GM21381 (cell line): ENCODE data around the gene ISL2.

Experiments
- ATAC-seq: cut with Tn5 transposase; IDR thresholded peaks from one replicate; pipeline ENCODE4 v1.9.1; 2021; ENCODE audit warnings: mild to moderate bottlenecking, moderate library complexity; ENCODE audit not compliant: unreplicated experiment

Gene ISL2

DNA sequence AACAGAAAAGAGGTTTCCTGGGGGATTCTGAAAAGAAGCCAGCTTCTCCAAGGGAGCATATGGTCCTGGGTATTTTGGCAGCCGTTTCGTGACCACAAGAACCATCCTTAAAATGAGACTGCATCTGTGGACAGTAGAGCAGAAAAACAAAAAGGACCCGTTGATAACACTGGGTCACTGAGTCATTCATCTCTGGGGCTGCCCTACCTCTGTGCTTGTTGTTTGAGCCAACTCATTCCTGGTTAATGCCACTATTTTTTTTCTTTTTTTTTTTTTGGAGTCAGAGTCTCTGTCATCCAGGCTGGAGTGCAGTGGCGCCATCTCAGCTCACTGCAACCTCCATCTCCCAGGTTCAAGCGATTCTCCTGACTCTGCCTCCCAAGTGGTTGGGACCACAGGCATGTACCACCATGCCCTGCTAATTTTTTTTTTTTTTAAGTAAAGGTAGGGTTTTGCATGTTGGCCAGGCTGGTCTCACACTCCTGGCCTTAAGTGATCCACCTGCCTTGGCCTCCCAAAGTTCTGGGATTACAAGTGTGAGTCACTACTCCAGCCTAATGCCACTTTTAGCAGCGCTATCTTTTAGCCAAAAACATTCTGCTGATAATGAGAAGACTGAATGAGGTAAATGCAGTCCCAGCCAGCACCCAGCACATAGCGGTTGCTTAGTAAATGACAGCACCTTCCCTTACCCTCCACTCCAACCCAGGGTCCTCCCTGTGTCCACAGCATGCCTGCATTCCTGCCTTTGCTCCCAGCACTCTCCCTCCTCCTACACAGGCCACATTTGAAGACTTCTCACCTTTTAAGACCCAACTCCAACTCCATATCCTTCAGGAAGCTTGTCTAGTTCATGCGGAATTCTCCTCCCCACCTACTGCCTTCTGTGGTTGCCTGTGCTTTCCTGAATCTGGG is 9.1 kb upstream of the ISL2 start:
- no peak for ATAC-seq

DNA sequence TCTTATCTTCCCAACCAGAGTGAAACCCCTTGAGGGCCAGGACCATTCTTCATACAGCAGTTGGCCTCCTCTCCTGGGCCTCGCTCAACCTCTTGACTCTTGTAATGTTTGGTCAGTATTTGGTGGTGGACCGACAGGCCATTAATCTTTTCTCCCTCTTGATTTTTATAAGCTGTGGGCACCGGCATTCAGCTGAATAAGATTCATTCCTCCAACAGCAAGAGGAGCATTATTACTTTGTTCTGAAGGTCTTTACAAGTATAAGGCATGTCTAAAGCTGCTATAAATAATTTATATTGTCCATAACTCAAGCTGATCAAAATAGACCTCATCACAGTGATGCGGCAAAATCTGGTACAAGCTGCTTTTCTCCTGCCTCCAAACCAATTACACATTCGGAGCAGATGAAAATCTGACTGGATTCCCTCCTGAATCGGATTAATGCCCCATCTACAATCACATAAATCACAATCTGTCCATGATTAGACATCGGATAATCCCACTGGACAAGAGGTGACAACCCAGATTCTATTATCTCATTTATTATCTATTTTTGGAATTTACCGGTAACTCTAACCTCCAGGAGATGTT is 8.4 kb upstream of the ISL2 start:
- ATAC-seq = no peak

DNA sequence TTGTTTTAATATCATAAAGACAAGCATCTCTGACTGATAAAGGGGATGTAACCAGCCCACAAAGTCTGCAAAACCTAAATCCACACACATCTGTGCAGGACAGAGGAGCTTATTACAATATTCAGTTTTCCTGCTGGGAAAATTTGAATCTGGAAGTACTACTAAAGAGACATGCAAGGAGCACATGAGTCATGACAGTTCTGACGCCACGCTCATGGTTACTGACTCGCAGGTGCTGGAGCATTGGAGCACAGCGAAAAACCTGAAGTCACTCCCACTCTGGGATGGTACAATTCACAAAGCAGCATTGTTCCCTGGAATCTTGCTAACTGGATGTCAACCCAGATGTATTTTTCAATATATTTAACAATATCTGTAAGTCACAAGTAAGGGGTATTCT is 7.6 kb upstream of the ISL2 start:
- ATAC-seq = no peak

DNA sequence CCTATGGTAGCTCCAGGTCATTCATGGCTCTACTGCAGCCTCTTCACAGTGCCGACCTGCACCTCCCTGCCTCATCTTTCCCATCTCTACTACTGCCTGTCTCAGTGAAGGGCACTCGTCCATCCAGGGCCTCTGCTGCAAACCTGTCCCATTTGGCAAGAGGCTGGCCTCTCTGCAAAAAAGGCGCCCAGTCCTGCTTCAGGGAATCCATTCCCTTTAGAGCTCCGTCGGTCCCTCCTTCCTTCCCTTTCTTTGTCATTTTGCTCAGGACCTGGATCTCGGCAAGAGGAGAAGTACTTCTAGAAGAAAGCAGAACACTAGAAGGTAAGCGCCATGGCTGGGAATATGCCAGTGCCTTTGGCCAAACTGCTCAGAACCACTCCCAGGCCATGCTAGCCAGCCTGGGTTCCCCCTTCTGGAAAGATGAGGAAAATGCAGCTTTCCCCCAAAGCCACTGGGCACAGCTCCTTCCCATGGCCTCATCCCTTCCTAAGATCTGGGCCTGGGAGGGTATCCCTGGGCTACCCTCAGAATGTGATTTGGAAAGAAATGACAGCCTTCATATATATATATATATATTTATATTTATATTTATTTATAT is 6.4 kb upstream of the ISL2 start:
- ATAC-seq = no peak

DNA sequence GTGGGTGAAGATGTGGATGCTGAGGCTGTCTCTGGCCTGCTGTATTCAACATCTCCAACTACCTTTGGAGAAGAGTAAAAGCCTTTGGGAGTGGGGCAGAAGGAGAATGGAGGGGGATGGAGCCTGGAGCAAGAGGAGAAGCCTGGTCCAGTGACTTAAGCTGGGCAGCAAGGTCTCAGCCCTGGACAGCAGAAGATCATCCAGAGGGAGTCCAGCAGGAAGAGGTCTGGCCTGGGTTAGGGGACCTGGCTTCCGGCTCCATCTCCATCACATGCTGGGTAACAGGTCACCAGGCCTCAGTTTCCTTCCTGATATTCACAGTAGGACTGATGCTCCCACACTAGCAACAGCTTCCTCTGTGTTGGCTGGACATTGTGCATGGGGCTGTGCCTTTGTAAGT is 3.8 kb upstream of the ISL2 start:
- no peak for ATAC-seq

DNA sequence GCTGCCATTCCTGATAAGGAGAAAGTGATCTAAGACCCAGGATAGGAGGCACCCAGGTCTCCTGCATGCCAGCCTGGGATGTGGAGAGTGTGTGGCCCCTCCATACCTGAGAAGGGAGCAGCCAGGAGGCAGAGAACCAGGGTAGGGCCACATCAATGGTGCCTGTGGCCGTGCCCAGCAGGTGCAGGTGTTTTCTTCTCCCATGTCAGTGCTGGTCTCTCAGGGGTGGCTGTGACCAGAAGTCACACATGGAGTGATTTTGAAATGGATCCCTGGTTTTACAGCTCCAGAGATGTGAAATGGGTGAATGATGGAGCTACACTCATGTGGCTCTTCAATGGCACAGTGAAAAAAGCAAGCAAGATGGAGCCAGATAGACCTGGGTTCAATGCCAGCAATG is 3.3 kb upstream of the ISL2 start:
- ATAC-seq = no peak

DNA sequence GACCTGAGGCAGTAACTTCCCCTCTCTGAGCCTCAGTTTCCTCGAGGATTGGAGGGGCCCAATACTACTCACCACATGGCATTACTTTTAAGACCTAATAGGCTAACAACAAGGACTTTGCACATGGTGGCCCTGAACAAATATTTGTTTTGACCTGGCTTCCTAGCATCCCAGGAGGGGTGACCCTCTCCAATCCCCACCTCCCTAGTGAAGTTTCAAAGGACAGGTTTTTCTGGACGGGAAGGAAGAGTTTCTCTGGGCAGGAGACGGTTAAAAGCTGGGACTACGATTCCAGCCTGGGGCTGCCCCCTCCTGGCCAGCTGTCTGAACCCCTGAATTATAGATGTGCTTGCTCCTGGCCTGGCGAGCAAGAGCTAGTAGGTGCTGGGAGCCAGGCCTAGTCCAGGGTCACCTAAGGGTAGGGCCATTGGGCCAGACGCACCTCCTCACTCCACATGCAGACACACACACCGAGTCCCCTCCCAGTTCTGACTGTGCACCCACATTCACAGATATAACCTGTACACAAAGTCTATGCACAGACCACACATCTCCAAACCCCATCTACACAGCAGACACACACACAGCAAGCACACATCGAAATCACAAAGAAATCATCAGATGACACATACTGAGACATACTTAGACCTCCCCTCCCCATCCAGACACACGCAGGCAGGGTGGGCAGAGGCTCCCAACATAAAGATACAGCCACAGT is 2.7 kb upstream of the ISL2 start:
- no peak for ATAC-seq

DNA sequence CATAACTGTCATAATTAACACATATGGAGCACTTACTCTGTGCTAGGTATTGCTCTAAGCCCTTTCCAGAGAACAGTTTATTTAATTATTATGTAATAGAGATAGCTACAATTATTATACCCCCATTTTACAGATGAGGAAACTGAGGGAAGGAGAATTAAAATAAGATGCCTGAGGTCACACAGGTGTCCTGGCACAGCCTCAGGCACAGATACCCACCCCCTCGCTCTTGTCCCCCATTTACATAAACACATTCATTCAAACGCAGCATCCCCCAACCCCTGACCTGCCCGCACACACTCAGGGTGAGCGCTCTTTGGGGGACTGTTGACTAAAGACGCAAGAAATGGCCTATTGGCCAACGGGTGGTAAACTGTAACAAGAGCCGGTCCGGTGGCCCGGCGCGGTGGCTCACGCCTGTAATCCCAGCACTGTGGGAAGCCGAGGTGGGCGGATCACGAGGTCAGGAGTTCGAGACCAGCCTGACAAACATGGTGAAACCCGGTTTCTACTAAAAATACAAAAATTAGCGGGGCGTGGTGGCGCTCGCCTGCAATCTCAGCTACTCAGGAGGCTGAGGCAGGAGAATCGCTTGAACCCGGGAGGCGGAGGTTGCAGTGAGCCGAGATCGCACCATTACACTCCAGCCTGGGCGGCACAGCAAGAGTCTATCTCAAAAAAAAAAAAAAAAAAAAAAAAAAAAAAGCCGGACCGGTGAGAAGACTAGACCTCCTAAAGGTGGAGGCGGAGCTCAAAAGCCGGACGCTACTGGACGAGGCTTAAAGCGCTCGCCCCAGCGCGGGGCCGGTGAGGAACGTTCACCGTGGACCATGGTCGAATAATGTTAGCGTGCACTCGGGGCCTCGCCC is 1.9 kb upstream of the ISL2 start:
- no peak for ATAC-seq

DNA sequence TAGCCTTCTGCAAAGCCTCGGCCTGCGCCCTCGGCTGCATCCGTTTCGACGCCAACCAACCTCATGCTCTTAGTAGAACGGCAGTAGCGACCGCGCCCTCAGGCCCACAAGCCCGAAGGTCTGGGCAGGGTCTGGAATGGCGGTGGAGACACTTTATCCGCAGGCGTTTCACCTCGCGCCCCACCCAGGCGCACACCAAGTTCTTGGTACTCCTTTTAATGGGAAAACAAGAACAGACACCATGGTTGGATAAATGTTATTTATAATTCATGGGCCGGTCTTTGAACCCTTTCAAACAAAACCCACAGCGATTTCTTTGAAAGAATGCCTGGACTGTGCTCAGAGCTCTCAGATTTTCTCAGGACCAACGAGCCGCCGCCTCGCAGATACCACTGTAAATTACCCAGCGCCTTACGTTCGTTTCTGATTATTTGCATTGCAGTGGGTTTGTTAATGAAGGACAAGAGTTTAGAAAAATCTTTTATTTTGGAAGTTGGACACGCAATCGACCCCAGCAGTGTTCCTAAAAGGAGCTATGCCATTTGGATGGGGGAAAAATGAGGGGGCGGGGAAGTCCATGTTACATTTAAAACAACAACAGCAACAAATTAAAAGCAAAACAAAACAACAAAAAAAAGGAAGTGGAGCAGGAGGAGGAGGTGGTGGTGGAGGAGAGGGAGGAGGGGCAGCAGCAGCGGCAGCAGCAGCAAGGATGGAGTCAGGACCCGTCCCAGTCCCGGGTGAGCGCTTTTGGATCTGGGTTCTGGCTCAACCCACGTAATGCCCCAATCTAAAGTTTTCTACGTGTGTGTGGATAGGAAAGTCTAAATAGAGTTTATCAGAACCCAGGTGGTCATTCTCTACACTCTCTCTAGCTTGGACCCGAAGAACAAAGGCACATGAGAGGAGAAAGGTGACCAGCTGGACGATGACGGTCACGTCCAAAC is 993 bp upstream of the ISL2 start:
- no peak for ATAC-seq

DNA sequence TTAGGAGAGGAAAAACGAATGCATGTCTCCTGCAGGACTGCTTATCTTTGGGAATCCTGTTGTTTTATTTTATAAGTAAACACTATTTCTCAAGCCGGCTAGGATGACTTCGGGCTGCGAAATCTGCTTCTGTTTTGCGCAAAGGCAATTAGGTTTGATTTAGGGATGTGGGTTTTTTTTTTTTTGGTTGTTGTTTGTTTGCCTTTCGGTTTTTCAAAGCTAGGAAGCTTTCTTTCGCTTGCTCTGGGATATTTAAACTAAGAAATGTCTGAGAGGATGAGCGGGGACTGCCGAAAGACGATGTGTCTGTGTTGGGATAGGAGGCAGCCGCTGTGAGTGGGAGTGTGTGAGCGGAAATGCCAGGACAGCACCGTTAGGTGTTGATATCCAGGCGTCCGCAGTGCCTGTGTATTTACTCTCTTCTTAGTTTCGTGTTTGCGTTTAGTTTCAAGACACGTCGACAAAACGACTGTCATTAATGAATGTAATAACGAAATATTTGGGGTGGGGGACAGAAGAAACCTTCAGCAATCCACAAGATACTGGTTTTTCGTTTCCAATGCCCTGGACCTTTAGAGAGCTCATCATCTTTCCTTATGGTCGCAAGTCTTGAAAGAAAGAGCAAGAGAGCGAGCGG is 604 bp downstream of the ISL2 start:
- no peak for ATAC-seq

DNA sequence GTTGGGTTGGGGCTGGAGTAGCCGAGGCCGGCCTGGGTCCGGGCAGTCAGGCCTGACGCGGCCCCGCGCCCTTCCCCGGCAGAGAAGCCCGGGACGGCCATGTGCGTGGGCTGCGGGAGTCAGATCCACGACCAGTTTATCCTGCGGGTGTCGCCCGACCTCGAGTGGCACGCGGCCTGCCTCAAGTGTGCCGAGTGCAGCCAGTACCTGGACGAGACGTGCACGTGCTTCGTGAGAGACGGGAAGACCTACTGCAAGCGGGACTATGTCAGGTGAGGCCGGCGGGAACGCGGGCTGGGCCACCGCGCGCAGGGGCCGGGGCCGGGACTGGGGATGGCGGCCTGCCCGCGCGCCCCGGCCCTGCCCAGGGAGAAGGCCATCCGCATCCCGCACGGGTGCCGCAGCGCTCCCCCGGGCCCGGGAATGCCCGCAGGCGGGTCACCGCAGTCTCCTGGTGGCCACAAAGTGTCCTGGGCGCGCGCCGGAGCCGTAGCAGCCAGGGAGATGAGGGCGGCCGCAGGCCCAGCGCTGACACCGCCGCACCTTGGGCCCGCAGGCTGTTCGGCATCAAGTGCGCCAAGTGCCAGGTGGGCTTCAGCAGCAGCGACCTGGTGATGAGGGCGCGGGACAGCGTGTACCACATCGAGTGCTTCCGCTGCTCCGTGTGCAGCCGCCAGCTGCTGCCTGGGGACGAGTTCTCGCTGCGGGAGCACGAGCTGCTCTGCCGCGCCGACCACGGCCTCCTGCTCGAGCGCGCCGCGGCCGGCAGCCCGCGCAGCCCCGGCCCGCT is 1.3 kb downstream of the ISL2 start:
- no peak for ATAC-seq

DNA sequence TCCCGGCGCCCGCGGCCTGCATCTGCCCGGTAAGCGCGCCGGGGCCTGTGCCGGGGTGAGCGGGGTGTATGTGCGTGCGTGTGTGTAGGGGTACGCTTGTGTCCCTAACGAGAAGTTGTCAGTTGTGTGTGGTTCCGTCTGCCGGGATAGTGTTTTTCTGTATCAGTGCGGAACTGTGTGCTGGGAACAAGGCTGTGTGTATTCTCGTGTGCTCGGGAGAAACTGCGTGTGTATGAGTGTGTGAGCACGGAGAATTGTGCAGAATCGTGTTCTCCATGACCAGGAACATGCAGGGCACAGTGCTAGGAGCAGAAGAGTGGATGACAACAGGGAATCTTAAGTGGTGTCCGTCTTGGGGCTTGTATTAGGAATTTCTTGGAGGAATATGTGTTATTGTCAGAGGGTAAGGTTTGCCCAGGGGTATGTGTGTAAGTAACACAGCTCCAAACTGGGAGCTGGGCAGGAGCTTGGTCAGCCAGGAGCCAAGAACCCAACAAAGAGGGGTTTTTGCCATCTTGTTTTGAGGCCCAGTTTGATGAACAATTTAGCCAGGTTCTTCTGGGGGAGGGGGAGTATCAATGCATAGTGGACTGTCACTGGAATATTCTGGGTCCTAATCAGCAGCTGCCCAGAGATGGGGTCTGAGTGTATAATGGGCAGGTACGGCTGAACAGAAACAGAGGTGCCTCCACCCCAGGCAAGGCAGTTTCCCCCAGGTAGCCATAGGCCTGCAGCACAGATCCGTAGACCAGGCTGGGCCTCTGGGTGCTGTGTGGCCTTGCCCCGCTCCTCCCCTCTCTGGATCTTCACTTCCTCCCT is 2.1 kb downstream of the ISL2 start:
- ATAC-seq = no peak

DNA sequence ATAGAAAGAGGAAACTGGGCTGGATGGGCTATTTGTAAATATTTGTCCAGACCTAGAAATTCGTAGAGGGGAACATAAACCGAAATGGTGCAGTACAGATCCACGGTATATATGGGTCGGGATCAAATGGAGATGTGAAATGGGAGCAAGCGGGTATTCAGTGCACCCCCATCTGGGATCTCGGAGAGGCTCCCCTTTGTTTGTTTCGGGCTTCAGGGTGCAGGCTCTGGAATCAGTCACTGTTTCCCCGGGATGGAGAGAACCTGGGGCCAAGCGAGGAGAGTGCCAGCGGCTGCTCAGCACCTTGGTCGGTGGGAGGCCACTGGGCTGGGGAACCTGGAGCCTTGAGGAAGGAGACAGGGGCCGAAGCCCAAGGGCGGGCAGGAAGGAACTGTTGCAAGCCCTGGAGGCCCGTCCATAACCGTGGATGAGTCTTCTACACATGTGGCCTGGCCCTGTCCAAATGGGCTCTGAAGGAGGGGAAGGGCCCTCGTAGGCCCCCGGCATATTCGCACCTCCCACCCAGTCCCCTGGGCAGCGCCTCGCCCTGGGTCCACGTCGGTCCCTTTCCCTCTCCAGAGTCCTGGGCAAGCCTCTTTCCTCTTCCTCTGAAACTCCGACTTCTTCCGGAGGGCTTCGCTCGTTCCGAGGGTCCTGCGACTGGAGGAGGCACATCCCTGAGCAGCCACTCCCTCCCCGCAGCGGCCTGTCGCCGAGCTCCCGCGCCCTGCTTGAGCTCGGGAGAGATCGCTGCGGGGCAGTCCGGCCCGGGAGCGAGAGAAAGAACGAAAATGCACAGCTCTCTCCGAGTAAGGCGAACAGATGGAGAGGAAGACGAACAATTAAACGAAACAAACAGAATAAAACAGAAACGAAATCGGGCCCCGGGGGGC is 3.0 kb downstream of the ISL2 start:
- no peak for ATAC-seq

DNA sequence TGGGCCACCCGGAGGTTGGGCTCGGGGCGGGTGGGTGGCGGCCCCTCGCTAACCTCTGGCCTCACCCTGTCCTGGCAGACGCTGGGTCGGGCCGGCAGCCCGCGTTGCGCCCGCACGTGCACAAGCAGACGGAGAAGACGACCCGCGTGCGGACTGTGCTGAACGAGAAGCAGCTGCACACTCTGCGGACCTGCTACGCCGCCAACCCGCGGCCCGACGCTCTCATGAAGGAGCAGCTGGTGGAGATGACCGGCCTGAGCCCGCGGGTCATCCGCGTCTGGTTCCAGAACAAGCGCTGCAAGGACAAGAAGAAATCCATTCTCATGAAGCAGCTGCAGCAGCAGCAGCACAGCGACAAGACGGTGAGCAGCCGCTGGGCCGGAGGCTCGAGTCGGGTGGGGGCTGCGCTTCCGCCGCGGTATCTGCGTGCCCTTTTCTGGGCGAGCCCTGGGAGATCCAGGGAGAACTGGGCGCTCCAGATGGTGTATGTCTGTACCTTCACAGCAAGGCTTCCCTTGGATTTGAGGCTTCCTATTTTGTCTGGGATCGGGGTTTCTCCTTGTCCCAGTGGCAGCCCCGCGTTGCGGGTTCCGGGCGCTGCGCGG is 3.7 kb downstream of the ISL2 start:
- ATAC-seq = no peak

DNA sequence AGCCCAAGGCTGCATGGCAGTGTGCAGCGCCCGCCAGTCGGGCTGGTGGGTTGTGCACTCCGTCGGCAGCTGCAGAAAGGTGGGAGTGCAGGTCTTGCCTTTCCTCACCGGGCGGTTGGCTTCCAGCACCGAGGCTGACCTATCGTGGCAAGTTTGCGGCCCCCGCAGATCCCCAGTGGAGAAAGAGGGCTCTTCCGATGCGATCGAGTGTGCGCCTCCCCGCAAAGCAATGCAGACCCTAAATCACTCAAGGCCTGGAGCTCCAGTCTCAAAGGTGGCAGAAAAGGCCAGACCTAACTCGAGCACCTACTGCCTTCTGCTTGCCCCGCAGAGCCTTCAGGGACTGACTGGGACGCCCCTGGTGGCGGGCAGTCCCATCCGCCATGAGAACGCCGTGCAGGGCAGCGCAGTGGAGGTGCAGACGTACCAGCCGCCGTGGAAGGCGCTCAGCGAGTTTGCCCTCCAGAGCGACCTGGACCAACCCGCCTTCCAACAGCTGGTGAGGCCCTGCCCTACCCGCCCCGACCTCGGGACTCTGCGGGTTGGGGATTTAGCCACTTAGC is 4.3 kb downstream of the ISL2 start:
- ATAC-seq = no peak
